C4-2B (cell line): Measurements from ENCODE around the gene NELFB.

Experiments
- H3K27ac ChIP-seq: fragments of 450-650 bp; 2 replicates; pipeline ENCODE4 v1.5.1; 2017
- ZFX ChIP-seq: fragments of 450-650 bp; IDR thresholded peaks from 2 replicates; pipeline ENCODE4 v1.6.1; 2017
- TF ChIP-seq, protein P1 (sequence below): fragments of 450-650 bp; conservative IDR thresholded peaks from 2 replicates; pipeline ENCODE4 v1.5.1; 2017; ENCODE audit warnings: mild to moderate bottlenecking

Gene NELFB

GRCh38 chr9:137311171-137311985, 56.3 kb downstream of the NELFB start:
- TF ChIP-seq, protein P1, sequence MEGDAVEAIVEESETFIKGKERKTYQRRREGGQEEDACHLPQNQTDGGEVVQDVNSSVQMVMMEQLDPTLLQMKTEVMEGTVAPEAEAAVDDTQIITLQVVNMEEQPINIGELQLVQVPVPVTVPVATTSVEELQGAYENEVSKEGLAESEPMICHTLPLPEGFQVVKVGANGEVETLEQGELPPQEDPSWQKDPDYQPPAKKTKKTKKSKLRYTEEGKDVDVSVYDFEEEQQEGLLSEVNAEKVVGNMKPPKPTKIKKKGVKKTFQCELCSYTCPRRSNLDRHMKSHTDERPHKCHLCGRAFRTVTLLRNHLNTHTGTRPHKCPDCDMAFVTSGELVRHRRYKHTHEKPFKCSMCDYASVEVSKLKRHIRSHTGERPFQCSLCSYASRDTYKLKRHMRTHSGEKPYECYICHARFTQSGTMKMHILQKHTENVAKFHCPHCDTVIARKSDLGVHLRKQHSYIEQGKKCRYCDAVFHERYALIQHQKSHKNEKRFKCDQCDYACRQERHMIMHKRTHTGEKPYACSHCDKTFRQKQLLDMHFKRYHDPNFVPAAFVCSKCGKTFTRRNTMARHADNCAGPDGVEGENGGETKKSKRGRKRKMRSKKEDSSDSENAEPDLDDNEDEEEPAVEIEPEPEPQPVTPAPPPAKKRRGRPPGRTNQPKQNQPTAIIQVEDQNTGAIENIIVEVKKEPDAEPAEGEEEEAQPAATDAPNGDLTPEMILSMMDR = no peak
- no peak; the same call in 1 of the 2 replicates for TF ChIP-seq ZFX
- H3K27ac ChIP-seq = peak overlapping the region; percentile 45

GRCh38 chr9:137311986-137312851, 57.1 kb downstream of the NELFB start:
- TF ChIP-seq, protein P1 = no peak
- TF ChIP-seq ZFX = no peak

DNA sequence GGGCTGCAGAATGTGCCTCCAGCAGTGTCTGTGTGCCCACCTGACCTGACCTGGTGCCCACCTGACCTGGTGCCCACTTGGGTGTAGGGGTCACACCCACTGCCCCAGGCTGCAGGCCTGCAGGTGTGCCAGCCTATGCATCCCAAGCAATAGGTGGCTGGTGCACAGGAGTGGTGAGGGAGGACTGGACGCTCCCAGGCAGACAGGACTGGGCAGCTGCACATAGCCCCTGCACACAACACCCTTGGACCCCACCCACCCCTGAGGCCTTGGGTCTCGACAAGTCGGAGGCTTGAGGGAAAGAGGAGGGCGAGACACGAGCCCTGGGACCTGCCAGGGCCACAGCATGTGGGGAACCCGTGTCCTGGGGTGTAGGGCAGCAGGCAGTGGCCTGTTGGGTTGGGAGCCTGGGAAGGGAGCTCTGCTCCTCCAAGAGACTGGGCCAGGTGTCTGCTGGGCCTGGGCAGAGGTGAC, 57.8 kb downstream of the NELFB start:
- TF ChIP-seq, protein P1 = no peak
- no peak for TF ChIP-seq ZFX
- H3K27ac ChIP-seq = no peak overlapping the region

More at GRCh38 chr9:137311986-137312851, 57.1 kb downstream of the NELFB start:
- H3K27ac ChIP-seq = peak overlapping the region; percentile 45

- TF ChIP-seq ZFX = no peak
- TF ChIP-seq, protein P1 = no peak
- H3K27ac ChIP-seq = no peak overlapping the region
These were observed 58.3 kb downstream of the NELFB start for GRCh38 chr9:137313326-137313936.

DNA sequence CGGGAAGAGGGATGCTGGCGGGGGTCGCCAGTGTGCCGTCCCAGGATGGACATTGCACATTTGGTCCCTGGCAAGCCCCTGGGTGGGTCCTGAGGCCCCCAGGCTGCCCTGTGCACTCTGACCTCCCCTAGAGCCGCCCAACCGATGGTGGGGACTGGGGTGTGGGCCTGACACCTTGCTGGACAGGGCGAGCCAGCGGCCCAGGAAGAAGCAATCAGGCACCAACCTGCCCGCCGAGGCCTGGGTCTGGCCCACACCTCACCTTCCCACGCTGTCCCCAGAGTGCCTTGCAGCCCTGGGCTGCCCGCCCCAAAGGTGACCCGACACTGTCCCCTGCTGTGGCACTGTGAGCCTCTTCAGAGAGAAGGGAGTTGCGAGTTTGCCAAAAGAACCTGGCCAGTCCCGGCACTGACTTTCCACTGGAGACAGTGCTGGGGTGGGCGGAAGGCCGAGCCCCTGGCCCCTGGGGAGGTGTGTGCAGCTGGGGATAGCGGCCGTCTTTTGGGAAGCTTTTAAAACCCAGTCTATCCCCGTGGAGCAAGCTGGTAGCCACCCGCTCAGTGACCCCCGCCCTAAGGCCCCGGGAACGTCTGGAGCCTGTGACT, 58.9 kb downstream of the NELFB start:
- no peak overlapping the region for H3K27ac ChIP-seq
- TF ChIP-seq, protein P1 = no peak
- no peak for TF ChIP-seq ZFX

DNA sequence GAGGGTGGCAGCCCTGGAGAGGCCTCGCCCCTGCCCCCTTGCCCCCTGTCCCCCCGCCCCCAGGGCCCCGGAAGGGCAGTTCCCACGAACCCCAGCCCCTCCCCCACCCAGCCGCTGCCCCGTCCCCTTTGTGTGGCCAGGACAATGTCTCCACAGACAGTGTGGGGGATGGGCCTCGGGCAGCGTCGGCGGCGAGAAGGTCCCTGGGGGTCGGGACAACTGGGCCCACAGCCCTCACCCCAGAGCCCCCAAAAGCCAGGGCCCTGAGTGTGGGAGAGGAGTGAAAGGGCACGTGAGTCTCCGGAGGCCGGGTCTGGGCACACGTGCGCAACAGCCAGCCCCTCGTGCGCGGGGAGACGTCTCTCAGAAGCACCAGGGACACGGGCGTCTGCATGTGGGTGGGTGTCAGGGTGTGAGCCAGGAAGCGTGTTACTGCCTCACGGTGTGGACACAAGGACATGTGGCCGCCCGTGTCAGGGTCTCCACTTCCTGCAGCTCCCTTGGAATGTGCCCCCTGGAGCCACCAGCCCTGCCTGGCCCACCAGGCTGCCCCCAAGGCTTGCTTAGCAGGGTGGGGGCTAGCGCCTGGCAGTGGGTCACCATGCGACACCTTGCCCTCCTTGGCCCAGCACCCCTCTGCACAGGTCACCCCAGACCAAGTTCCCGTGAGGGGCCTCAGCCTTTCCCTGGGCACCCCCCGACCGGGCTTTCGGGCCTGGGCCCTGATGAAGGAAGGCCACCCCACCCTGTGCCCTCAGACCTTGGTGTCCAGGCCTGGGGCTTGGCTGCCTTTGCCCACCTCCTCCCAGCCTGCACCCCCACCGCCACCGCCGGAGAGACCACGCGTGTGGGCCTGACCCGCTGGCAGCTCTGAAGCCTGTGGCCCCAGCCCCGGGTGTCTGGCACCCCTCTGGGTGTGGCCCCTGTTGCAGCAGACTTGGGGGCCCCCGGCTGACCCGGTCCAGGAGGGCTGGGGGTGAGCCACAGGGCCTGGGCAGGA, 59.7 kb downstream of the NELFB start:
- peak overlapping the region; percentile 76 for H3K27ac ChIP-seq

More for the DNA sequence above, 59.7 kb downstream of the NELFB start:
- TF ChIP-seq, protein P1 = no peak
- TF ChIP-seq ZFX = no peak
